Left lobe of liver (tissue), 2 donors: ENCODE data around the gene FAM167B. TPM values are rescaled to one million over a fixed set of nuclear protein-coding genes. Genes with fewer than 3 reads are reported as not detected.

Source experiments
- ATAC-seq: fragments of 200-7000 bp; cut with Tn5 transposase; one replicate; pipeline ENCODE4 v1.9.1; 2020; ENCODE audit warnings: mild to moderate bottlenecking, moderate library complexity
- DNase-seq: peaks from one replicate; pipeline ENCODE4 v3.0.0-alpha.2; 2020; ENCODE audit warnings: low spot score
- total RNA-seq: library from RNA; stranded (reverse); gene quantifications from one replicate; pipeline ENCODE4 v1.2.1, GENCODE V29; 2021
- donor health status: DM: no; HTN: no; CAD: no; lungs with moderate emphysema.
- donor health status: DM: no; HTN: yes; CAD: no.

FAM167B gene
- total RNA-seq, 1 donor from 2014 or later = 4.2 TPM

DNA sequence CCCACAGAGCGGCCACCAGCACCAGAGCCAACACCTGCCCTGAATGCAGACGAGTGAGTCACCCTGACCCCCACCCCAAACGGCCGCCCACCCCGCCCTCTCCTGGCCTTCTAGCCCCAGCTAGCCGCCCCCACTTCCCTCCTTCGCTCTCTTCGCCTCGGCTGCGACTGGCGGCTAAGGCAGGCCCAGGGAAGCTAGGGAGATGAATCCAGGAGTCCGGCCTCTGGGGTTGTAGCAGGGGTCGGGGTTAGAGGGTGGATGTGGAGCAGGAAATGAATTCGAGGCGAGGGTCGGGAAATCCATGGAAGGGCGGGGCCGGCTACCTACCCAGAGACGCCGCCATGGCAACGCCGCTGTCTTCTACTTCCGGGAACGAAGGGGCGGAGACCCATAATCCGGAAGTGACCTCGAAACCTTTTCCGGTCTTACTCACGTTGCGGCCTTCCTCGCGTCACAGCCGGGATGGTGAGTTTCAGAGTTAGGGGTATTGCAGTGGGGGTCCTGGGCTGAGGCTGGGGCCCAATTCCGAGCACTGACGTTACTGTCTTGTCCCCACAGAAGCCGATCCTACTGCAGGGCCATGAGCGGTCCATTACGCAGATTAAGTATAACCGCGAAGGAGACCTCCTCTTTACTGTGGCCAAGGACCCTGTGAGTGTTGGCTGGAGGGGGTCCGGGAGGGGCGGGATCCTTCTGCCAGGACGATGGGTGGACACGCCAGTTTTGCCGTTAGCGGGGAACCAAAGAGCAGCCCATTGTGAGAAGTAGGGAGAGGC, 24.9 kb upstream of the FAM167B start, which contains the start of the genes EIF3I and TMEM234:
Gene EIF3I (plus strand): TSS at position 428 of the 776 bp plus-strand sequence. CDS start 35 bp downstream, at position 463.
Gene TMEM234 (minus strand): TSS at position 374 of the 776 bp plus-strand sequence. CDS start 31 bp downstream, at position 343.
- peak; percentile 96 for ATAC-seq
- peak; percentile 91 for DNase-seq

DNA sequence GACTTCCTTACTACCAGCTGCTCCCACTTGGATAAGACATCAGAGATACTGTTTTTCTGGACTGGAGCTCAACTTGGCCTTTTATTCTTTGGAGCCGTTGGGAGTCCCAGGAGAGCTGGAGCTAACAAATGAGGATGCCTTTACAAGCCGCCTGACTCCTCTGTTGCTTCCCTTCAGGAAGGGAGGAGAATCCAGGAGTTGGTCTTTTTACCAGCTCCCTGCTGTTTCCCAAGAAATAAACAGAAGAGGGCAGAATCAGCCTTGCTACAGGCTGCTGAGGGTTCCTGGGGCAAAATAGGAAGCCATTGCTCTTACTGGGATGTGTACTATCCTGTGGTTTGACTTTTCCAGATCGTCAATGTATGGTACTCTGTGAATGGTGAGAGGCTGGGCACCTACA, 23.3 kb upstream of the FAM167B start:
- ATAC-seq = no peak
- DNase-seq = no peak

DNA sequence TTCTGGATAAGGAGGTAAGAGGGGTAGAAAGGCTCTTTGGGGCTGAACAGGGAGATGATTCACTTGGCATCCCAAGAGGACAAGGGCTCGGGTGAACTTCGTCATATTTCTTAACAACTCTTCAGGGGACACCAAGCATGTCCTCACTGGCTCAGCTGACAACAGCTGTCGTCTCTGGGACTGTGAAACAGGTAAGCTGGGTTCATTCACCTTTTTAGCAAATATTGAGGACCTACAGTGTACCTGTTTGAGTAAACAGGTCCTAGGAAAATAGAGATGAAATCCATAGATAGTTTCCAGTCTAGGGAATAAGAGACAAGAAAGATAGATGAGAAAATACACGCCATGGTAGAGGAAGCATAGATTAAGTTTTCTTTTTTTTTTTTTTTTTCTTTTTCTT, 22.7 kb upstream of the FAM167B start:
- DNase-seq (no peak), ATAC-seq (peak; percentile 62)

DNA sequence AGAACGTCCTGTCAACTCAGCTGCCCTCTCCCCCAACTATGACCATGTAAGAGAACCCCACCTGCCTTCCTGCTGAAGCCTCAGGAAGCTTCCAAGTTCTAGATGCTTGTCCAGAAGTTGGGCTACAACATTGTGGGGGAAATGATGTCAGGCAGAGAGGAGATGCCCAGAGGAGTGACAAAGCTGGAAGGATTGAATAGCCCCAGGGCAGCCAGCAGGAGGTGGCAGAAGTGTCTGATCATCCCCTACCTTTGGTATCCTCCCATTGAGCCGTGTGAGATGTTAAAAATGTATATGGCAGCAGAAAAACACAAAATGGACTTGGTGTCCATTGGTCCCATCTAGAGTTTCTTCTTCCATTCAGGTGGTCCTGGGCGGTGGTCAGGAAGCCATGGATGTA, 18.3 kb upstream of the FAM167B start:
- DNase-seq (no peak), ATAC-seq (no peak)

DNA sequence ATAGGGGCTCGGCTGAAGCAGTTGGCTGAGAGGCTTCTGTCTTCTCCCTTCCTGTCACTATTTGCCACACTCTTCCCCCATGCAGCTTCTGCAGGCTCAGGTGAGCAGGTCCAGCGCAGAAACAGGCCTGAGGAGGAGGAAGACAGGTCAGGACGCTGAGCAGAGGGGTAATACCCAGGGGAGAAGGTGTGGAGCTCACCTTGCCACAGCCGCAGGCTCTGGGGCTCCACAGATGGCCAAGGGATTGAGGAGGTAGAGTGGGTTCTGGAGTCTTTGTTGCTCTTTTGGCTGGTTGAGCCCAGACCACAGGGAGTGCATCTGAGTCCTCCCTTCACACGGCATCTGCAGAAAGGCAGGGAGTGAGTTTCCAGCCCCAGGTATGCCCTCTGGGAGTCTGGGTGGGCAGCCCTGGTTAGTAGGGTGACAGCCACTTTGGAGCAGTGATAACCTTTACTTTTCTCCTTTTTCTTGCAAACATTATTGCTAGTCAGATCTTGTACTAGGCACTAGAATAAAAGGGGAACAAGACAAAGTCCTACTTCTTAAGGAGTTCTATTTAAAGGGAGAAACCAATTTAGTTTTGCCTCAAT, 15.1 kb upstream of the FAM167B start:
- ATAC-seq (no peak), DNase-seq (no peak)

DNA sequence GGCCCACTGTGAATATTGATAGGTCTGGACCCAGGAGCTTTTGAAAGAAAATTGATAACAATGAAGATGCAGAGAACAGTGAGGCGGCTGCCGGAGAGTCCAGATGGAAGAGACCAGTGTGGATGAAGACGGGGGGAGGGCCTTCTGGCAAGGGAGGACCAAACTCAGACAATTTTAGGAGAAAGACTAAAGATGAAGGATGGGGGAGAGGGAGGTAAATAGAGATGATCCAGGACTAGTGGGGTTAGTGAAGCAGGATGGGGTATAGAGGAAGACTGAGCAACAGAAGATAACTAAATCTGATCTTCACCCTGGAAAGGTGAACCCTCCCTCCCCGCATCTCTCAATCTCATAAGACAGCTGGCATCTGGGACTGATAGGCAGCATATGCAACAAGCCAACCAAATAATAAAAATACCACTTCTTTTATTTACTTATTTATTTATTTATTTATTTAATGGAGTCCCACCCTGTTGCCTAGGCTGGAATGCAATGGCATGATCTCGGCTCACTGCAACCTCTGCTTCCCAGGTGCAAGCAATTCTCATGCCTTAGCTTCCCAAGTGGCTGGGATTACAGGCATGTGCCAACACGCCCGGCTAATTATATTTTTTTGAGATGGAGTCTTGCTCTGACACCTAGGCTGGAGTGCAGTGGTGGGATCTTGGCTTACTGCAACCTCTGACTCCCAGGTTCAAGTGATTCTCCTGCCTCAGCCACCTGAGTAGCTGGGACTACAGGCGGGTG, 14.3 kb upstream of the FAM167B start:
- ATAC-seq (no peak), DNase-seq (no peak)

DNA sequence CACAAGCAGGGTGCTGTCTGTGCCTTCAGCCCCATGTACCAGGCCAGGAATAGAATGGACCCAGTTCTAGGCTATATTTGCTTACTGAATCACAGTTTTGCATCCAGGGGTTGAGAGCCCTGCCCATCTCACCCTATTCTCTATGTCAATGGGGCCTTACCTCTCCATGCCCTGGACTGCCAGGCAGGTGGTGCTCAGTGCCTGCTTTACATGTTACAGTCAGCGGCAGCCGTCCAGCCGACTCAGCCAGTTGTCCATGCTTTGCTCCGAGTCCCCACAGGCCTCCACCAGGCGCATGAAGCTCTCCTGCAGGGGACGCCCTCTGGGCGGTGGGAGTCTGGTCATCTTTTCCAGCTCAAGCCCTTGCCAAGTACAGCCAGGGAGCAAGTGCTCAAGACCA, 12.2 kb upstream of the FAM167B start:
- ATAC-seq = peak; percentile 62
- no peak for DNase-seq

DNA sequence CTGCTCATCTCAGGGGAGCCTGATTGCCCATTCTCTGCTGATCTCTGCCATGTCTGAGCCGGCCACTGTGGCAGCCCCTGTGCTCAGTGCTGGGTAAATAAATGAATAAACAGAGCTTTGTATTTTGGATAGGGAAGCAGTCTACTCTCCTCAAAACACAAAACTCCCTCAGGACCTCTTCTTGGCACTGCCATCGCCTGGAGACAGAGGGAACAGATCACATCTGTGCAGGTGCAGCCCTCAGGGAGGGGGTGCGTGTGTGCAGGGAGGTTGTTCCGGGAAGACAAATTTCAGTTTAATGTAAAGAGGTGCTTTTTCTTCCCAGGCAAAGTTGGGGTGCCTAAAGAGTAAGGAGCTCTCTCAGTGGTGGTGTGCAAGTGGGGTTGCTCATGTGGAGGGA, 7.7 kb upstream of the FAM167B start:
- no peak for DNase-seq

DNA sequence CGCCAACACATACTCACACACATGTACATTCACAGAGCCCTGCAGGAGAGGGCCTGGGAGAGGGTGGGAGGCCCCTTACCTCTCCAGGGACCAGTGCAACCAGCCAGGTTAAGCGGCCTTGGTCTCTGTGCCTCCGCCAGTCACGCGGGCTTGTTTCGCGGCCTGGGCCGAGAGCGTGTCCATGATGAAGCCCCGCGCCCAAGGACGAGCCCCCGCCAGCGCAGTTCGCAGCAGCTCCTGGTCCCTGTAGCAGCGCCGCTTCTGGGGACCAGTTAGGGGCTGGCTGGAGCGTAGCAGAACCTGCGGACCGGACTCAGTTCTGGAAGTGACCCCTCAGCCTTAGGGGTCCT, 7.3 kb upstream of the FAM167B start:
- ATAC-seq (no peak), DNase-seq (no peak)

More for the DNA sequence above, 7.7 kb upstream of the FAM167B start:
- no peak for ATAC-seq

DNA sequence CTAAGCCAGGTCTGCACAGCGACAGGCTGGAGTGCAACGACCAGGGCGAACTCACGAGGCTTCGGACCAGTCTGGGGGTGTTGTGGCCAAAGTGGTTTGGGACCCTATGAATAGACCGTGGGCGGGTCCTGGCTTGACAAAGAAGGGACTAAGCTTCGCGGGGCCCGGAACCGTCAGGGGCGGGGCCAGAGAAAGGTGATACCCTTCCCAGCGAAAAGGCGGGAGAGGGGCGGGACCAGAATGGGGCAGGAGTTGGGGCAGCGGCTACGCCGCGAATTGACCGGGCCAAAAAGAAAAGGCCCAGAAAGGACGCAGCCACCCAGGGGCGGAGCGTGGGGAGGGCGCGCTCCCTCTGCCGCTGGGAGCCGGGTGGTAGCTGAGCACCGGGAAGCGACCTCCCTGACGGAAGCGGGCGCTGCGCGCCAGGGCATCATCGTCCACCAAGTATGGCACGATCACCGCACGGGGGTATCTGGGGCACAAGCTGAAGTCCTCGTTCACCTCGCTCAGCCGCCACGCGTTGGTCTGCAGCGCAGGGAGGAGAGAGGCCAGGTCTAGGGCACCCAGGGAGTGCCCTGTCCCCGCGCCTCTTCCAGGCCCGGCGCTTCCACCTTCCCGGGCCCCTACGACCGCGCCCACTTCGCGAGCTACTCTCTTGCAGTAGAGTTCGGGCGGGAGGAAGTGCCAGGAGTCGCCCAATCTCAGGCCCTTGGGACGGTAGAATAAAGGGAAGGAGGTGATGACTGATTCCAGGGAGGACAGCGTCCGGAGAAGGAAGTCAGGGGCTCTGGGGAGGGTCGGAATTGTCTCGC, 6.7 kb upstream of the FAM167B start:
- DNase-seq = peak; percentile 61
- peak; percentile 82 for ATAC-seq

DNA sequence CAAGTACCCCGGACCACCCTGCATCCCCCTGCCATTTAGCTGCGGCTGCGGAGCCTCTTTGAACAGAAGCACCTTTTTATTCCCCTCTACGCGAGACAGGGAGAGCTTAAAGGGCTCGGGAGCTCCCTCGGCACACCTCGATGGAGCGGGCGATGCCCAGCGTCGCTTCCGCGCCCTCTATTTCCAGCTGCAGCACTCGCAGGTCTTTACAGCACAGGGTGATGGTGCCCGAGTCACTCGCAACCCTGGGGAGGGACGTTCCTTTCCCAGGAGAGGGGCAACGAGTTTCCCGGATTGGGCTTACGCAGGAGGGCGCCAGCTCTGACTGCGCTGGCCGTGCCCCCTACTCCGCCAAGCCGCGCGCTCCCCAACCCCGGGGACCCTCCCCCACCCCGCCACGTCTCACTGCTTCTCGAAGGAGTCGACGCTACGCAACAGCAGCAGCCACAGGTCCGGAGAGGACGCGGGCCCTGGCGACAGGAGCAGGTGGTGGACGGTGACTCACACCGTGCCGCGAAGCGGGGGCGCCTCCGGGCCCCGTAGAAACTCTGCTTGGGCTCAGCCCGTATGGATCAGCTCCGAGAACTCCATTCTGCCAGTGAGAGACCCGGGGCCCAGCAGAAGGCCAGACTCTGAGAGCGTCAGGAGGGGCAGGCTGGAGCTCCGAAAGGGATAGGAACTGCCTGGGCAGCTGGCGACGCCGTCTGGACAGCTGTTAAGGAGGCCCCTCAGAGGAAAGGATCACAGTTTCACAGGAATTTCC, 5.8 kb upstream of the FAM167B start:
- DNase-seq (no peak), ATAC-seq (peak; percentile 54)

DNA sequence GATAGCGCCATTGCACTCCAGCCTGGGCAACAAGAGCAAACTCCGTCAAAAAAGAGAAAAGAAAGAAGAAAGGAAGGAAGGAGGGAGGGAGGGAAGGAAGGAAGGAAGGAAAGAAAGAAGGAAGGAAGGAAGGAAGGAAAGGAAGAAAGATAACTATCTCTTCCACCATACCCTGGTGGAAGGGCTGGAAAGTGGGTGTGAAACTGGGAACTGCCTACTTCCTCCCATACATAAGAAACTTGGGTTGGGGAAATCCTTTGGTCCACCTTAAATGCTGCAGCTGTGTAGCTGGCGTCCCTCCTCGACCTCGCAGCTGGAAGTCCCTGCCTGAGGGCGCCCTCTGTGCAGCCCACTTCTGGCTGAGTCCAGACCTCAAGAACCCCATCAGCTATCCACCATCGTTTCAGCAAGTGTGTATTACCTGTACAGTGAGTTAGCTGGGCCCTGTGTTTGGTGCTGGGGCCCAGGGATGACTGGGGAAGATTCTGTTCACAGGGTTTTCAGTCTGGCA, 4.6 kb upstream of the FAM167B start:
- no peak for DNase-seq
- no peak for ATAC-seq

DNA sequence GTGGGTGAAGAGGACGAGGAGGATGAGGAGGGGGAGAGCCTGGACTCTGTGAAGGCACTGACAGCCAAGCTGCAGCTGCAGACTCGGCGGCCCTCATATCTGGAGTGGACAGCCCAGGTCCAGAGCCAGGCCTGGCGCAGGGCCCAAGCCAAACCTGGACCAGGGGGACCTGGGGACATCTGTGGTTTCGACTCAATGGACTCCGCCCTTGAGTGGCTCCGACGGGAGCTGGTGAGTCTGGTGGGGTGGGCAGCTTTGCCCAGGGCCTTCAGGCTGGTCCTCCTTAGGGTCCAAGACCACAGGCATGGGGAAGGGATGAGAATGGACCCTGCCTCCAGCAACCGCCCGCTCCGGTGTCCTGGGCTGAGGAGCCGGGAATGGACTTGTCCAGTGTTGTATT, 430 bp downstream of the FAM167B start:
- ATAC-seq (no peak), DNase-seq (no peak)

DNA sequence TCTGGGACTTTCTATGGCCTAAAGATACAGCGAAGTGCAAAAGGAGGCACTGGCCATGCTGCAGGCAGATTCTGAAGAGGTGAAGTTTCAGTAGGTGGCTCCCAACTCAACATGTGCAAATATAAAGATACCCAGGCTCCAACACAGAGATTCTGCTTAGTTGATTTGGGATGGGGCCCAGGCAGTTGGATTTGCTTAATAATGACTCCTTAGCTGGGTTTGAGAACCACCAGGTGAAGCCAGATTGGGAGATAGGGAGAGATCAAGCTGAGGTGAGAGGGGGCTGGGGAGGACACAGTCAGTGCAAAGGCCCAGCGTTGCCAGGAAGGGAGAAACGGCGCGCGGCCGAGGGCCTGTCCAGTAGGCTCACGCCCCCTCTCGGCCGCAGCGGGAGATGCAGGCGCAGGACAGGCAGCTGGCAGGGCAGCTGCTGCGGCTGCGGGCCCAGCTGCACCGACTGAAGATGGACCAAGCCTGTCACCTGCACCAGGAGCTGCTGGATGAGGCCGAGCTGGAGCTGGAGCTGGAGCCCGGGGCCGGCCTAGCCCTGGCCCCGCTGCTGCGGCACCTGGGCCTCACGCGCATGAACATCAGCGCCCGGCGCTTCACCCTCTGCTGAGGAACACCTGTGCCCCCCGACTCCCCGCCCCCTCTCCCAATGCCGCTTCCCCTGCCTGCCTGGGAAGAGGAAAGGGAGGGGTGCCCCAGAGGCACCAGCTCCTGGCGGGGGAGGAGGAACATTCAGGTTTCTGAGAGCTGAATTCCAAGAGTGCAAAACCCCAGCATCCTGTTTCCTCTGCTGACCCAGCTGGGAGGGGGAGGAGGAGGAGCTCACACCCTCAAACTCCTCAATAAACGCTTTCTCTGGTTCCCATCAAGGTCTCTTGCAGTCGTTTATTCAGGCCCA, 1.2 kb downstream of the FAM167B start:
- ATAC-seq = peak; percentile 79
- peak; percentile 75 for DNase-seq

DNA sequence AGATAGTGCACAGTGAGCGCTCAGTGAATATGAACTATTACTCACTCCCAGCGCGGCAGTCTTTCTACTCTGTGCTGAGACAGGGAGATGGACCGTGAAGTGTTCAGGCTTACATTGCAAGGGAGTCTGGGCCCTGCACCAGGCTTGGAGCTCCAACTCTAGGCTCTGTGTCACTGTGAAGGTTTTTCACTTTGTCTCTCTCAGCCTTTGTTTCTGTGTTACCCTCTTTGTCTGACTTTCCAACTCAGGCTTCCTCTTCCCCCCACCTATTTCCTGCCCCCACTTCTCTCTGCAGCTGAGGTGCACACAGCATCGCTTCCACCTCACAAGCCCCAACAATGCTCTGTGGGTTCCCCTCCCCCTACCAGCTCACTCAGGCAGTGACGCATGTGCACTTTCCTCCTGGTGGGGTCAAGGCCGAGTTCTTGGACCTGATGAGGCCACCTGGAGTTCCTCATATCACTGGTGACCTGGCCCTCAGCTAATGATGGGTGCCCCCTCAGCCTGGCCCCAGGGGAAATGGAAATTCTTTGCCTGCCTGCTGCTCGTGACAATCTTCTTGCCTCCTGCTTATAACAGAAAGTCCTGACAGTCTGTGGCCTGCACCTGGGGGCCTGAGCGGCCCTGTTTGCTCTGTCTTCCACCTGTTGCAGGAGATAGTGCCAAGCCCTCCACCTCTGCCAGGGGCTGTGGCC, 3.0 kb downstream of the FAM167B start:
- DNase-seq (peak; percentile 69), ATAC-seq (peak; percentile 60)

DNA sequence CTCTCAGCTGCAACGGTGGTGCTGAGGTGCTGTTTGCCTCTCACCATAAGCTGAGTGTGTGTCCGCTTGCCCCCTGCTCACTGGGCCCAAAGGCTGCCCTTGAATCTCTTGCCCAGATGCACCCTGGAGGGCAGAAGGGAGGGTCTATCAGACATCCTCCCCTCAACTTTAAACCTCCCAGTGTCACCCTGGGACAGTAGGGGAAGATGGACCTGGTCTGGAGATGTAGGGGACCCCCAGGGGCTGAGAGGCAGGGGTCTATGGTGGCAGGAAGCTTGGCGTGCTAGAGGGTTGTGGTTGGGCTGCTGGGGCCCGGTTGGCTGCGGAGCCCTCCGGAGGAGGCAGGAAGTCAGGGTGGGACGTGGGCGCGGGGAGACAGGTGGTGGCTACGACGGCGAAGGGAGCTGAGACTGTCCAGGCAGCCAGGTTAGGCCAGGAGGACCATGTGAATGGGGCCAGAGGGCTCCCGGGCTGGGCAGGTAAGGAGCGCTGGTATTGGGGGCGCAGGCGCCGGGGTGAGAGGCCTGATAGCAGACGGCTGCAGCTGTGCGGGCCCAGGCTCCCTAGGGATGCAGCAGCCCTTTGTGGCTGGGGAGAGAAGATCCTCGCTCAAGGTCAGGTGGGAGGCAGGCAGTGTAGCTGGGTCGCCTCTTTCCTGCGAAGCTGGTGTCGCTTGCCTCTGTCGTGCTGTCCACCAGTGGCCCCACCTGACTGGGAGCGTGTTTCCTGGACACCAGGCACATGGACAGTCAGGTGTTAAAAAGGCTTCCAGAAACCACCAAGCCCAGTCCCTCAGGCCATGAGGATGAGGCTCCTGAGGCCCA, 4.1 kb downstream of the FAM167B start, which contains the start of gene LCK:
Gene LCK (plus strand): TSS at position 373 of the 824 bp plus-strand sequence. CDS start 23,065 bp downstream, outside the sequence.
- ATAC-seq (no peak), DNase-seq (no peak)
